Neural cell (in vitro differentiated cells): Measurements from ENCODE around the gene EXOC6B. TPM values are rescaled to one million over a fixed set of nuclear protein-coding genes. Genes with fewer than 3 reads are reported as not detected.

ENCODE experiments used
- H2AFZ ChIP-seq: fragments of 200-600, 300-800 bp; sonication (generic), shearing (Covaris generic); 2 replicates; pipeline ENCODE4 v1.6.0; 2014; ENCODE audit warnings: low read depth, mild to moderate bottlenecking, antibody characterized with exemption, low read length, moderate library complexity
- H3F3A ChIP-seq: fragments of 200-600 bp; shearing (Covaris generic); 2 replicates; pipeline ENCODE4 v1.6.1; 2016; ENCODE audit warnings: mild to moderate bottlenecking, moderate library complexity, mixed read lengths, antibody characterized with exemption, low read length; ENCODE audit not compliant: insufficient read depth, poor library complexity, severe bottlenecking
- H3K27ac ChIP-seq: fragments of 200-600, 300-800 bp; sonication (generic), shearing (Covaris generic); 2 replicates; pipeline ENCODE4 v1.5.1; 2014; ENCODE audit warnings: mild to moderate bottlenecking, low read length, moderate library complexity
- H3K27me3 ChIP-seq: fragments of 300-800, 200-600 bp; sonication (generic), shearing (Covaris generic); 2 replicates; pipeline ENCODE4 v1.6.0; 2014; ENCODE audit warnings: mild to moderate bottlenecking, low read depth, low read length, moderate library complexity; ENCODE audit not compliant: insufficient read depth
- H3K36me3 ChIP-seq: fragments of 300-800, 200-600 bp; sonication (generic), shearing (Covaris generic); 2 replicates; pipeline ENCODE4 v1.5.1; 2014; ENCODE audit warnings: mild to moderate bottlenecking, antibody characterized with exemption, low read length, moderate library complexity; ENCODE audit not compliant: insufficient read depth
- H3K4me2 ChIP-seq: fragments of 300-800, 200-600 bp; sonication (generic), shearing (Covaris generic); 2 replicates; pipeline ENCODE4 v1.6.0; 2014; ENCODE audit warnings: mild to moderate bottlenecking, low read length
- H3K4me3 ChIP-seq: fragments of 300-800, 200-600 bp; sonication (generic), shearing (Covaris generic); 2 replicates; pipeline ENCODE4 v1.5.1; 2014; ENCODE audit warnings: mild to moderate bottlenecking, low read length, moderate library complexity
- H3K79me2 ChIP-seq: fragments of 200-600 bp; shearing (Covaris generic); replicated peaks from 2 replicates; pipeline ENCODE4 v1.6.0; 2014; ENCODE audit warnings: mild to moderate bottlenecking, low read length, moderate library complexity; ENCODE audit not compliant: insufficient read depth
- H3K9ac ChIP-seq: fragments of 300-800, 200-600 bp; sonication (generic), shearing (Covaris generic); 2 replicates; pipeline ENCODE4 v1.6.1; 2016; ENCODE audit warnings: mild to moderate bottlenecking, low read length, mixed read lengths
- H3K9me2 ChIP-seq: fragments of 200-600 bp; shearing (Covaris generic); 2 replicates; pipeline ENCODE4 v1.6.1; 2016; ENCODE audit warnings: mild to moderate bottlenecking, low read length, mixed read lengths; ENCODE audit not compliant: insufficient read depth
- H3K9me3 ChIP-seq: fragments of 200-600, 300-800 bp; sonication (generic), shearing (Covaris generic); 2 replicates; pipeline ENCODE4 v1.6.1; 2016; ENCODE audit warnings: mild to moderate bottlenecking, mixed run types, low read length, moderate library complexity, mixed read lengths
- H4K20me1 ChIP-seq: fragments of 200-600 bp; shearing (Covaris generic); 2 replicates; pipeline ENCODE4 v1.6.1; 2016; ENCODE audit warnings: mild to moderate bottlenecking, mixed run types; ENCODE audit not compliant: insufficient read depth
- EP300 ChIP-seq: fragments of 450-650 bp; conservative IDR thresholded peaks from 2 replicates; pipeline ENCODE4 v1.6.1; 2014; ENCODE audit warnings: antibody characterized with exemption, mild to moderate bottlenecking, moderate library complexity; ENCODE audit not compliant: poor library complexity, severe bottlenecking
- EZH2 ChIP-seq: fragments of 200-600, 300-800 bp; shearing (Covaris generic), sonication (generic); IDR thresholded peaks from 2 replicates; pipeline ENCODE4 v1.6.1; 2014; ENCODE audit warnings: antibody characterized with exemption, low read length, borderline replicate concordance, mild to moderate bottlenecking; ENCODE audit not compliant: insufficient read depth, poor library complexity, severe bottlenecking
- MXI1 ChIP-seq: fragments of 450-650 bp; conservative IDR thresholded peaks from 2 replicates; pipeline ENCODE4 v1.6.1; 2014; ENCODE audit warnings: antibody characterized with exemption, mild to moderate bottlenecking; ENCODE audit not compliant: poor library complexity, severe bottlenecking
- POLR2AphosphoS5 ChIP-seq: IDR thresholded peaks from 2 replicates; pipeline ENCODE4 v1.6.1; 2012
- RAD21 ChIP-seq: fragments of 450-650 bp; conservative IDR thresholded peaks from 2 replicates; pipeline ENCODE4 v1.6.1; 2014; ENCODE audit warnings: antibody characterized with exemption, mild to moderate bottlenecking, moderate library complexity
- SMC3 ChIP-seq: fragments of 450-650 bp; conservative IDR thresholded peaks from 2 replicates; pipeline ENCODE4 v1.6.1; 2014; ENCODE audit warnings: antibody characterized with exemption, mild to moderate bottlenecking, moderate library complexity; ENCODE audit not compliant: poor library complexity
- TAF1 ChIP-seq: IDR thresholded peaks from 2 replicates; pipeline ENCODE4 v1.6.1; 2012; ENCODE audit warnings: low read depth
- polyA plus RNA-seq: library from polyadenylated mRNA; depleted of rRNA; stranded (reverse); fragments of >200 nt; gene quantifications from 2 replicates; pipeline ENCODE4 v1.2.3, GENCODE V29; 2014
- TF ChIP-seq, protein P1 (sequence below): IDR thresholded peaks from 2 replicates; pipeline ENCODE4 v1.6.1; 2012; ENCODE audit warnings: borderline replicate concordance
- TF ChIP-seq, protein P2 (sequence below): fragments of 450-650 bp; IDR thresholded peaks from 2 replicates; pipeline ENCODE4 v1.5.1; 2014; ENCODE audit warnings: antibody characterized with exemption, mild to moderate bottlenecking, moderate library complexity; ENCODE audit not compliant: poor library complexity, severe bottlenecking

The EXOC6B gene
- polyA plus RNA-seq, 1 donor from 2014 or later: 23.4 TPM

DNA sequence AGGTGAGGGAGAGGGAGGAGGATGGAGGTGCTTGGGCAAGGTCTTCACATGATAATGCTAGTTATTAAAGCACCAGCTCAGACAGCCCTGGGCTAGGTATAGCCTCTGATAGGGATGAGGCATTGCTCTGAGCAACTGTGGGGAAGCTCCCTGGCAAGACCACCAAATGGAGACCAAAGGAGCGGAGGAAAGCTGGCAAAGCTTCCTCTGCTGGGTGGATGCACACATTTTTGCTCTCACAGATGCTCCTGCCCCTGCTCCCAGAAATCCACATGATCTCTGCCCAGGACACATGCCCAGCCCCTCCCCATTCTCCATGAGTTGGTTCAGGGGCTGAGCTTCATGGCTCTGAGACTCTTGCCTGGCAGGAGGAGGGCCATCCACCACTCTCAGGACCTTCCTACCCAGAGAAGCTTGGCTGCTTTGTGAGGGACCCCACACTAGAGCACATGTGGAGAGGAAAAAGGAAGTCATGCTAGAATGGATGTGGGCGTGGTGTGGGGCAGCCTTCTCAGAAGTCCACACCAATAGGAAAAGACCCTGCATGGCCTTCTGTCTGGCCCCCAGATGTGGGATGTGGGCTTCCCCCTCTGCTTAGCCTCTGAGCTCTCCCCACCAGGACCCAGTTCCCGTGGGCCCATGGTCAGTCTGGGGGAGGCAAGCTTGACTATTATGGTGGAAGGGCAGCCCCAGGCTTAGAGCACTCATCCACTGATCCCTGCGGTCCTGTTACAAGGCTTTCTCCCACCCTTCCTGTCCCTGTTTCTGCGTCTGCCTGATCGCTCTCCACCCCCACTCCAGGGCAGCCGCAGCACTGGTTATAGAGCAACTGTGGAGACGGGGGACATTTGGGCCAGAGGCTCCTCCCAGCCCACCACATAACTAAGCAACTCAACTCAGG is 667.7 kb downstream of the EXOC6B start:
- H3K9me3 ChIP-seq: no peaks in the 10 kb centered on the region
- no peak overlapping the region for H3K27ac ChIP-seq
- no peak overlapping the region for H3K4me2 ChIP-seq
- no peaks in the 10 kb centered on the region for H4K20me1 ChIP-seq
- H3K79me2 ChIP-seq: no peaks in the 10 kb centered on the region
- H3K9ac ChIP-seq: no peak overlapping the region
- TF ChIP-seq POLR2AphosphoS5: no peak
- TF ChIP-seq MXI1: no peak
- TF ChIP-seq EP300: no peak
- no peak for TF ChIP-seq RAD21
- no peak for TF ChIP-seq EZH2
- TF ChIP-seq, protein P1, sequence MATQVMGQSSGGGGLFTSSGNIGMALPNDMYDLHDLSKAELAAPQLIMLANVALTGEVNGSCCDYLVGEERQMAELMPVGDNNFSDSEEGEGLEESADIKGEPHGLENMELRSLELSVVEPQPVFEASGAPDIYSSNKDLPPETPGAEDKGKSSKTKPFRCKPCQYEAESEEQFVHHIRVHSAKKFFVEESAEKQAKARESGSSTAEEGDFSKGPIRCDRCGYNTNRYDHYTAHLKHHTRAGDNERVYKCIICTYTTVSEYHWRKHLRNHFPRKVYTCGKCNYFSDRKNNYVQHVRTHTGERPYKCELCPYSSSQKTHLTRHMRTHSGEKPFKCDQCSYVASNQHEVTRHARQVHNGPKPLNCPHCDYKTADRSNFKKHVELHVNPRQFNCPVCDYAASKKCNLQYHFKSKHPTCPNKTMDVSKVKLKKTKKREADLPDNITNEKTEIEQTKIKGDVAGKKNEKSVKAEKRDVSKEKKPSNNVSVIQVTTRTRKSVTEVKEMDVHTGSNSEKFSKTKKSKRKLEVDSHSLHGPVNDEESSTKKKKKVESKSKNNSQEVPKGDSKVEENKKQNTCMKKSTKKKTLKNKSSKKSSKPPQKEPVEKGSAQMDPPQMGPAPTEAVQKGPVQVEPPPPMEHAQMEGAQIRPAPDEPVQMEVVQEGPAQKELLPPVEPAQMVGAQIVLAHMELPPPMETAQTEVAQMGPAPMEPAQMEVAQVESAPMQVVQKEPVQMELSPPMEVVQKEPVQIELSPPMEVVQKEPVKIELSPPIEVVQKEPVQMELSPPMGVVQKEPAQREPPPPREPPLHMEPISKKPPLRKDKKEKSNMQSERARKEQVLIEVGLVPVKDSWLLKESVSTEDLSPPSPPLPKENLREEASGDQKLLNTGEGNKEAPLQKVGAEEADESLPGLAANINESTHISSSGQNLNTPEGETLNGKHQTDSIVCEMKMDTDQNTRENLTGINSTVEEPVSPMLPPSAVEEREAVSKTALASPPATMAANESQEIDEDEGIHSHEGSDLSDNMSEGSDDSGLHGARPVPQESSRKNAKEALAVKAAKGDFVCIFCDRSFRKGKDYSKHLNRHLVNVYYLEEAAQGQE: no peak
- TF ChIP-seq SMC3: no peak
- no peak for TF ChIP-seq TAF1
- TF ChIP-seq, protein P2, sequence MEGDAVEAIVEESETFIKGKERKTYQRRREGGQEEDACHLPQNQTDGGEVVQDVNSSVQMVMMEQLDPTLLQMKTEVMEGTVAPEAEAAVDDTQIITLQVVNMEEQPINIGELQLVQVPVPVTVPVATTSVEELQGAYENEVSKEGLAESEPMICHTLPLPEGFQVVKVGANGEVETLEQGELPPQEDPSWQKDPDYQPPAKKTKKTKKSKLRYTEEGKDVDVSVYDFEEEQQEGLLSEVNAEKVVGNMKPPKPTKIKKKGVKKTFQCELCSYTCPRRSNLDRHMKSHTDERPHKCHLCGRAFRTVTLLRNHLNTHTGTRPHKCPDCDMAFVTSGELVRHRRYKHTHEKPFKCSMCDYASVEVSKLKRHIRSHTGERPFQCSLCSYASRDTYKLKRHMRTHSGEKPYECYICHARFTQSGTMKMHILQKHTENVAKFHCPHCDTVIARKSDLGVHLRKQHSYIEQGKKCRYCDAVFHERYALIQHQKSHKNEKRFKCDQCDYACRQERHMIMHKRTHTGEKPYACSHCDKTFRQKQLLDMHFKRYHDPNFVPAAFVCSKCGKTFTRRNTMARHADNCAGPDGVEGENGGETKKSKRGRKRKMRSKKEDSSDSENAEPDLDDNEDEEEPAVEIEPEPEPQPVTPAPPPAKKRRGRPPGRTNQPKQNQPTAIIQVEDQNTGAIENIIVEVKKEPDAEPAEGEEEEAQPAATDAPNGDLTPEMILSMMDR: no peak
- H3K9me2 ChIP-seq: no peaks in the 10 kb centered on the region
- no peak overlapping the region for H2AFZ ChIP-seq
- H3K4me3 ChIP-seq: no peak overlapping the region
- H3K36me3 ChIP-seq: no peaks in the 10 kb centered on the region
- H3F3A ChIP-seq: no peaks in the 10 kb centered on the region
- H3K27me3 ChIP-seq: no peaks in the 10 kb centered on the region

DNA sequence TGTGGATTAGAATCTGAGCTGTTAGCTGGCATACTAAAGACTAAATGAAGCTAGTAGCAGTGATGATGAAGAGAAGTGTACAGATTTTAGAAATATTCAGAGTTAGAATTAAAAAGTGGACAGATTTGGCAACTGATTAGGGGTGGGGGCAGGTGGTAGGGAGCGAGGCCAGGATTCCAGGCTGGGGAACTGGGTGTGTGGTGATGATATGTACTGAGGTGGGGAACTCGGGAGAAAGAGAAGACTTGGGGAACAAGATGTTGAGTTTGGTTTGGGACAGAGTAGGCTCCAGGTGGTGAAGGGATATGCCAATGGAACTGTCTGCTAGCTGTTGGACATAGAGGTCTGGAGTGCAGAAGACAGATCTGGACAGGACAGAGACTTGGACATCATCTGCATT is 669.0 kb downstream of the EXOC6B start:
- H3F3A ChIP-seq: no peaks in the 10 kb centered on the region
- no peaks in the 10 kb centered on the region for H4K20me1 ChIP-seq
- no peak overlapping the region for H2AFZ ChIP-seq
- H3K4me2 ChIP-seq: no peak overlapping the region
- TF ChIP-seq SMC3: no peak
- no peak for TF ChIP-seq EZH2
- TF ChIP-seq, protein P2: no peak
- no peak for TF ChIP-seq POLR2AphosphoS5
- no peak for TF ChIP-seq MXI1
- TF ChIP-seq RAD21: no peak
- no peak for TF ChIP-seq EP300
- TF ChIP-seq, protein P1: no peak
- no peak for TF ChIP-seq TAF1
- no peak overlapping the region for H3K9ac ChIP-seq
- no peak overlapping the region for H3K4me3 ChIP-seq
- no peaks in the 10 kb centered on the region for H3K9me2 ChIP-seq
- no peaks in the 10 kb centered on the region for H3K9me3 ChIP-seq
- no peak overlapping the region for H3K27ac ChIP-seq
- H3K27me3 ChIP-seq: no peaks in the 10 kb centered on the region
- no peaks in the 10 kb centered on the region for H3K36me3 ChIP-seq
- H3K79me2 ChIP-seq: no peaks in the 10 kb centered on the region
